Fibroblast of lung (primary cell): ENCODE data around the gene IQGAP2. TPM values are rescaled to one million over a fixed set of nuclear protein-coding genes. Genes with fewer than 3 reads are reported as not detected.

Experiments
- DNase-seq, 2 donors: peaks; one replicate each; pipeline versions ENCODE4 v3.0.0 to v3.0.0-alpha.2; 2010; ENCODE audit warnings: low read depth in 2 of 2
- H2AFZ ChIP-seq: 2 replicates; pipeline ENCODE4 v1.5.1; 2012; ENCODE audit warnings: low read length, control low read depth, inconsistent platforms
- H3K27ac ChIP-seq: 2 replicates; pipeline ENCODE4 v1.5.1; 2011; ENCODE audit warnings: low read length, control low read depth; ENCODE audit not compliant: insufficient read depth
- H3K27me3 ChIP-seq: 2 replicates; pipeline ENCODE4 v1.5.1; 2011; ENCODE audit warnings: mild to moderate bottlenecking, low read length; ENCODE audit not compliant: control insufficient read depth, insufficient read depth
- H3K36me3 ChIP-seq: 2 replicates; pipeline ENCODE4 v1.5.1; 2011; ENCODE audit warnings: low read length; ENCODE audit not compliant: control insufficient read depth, insufficient read depth
- H3K4me1 ChIP-seq: 2 replicates; pipeline ENCODE4 v1.5.1; 2011; ENCODE audit warnings: low read length; ENCODE audit not compliant: control insufficient read depth, insufficient read depth; ENCODE audit errors: extremely low read depth
- H3K4me2 ChIP-seq: 2 replicates; pipeline ENCODE4 v1.5.1; 2011; ENCODE audit warnings: low read length, control low read depth; ENCODE audit not compliant: insufficient read depth; ENCODE audit errors: extremely low read depth
- H3K4me3 ChIP-seq, 4 experiments: fragments of 200-600 bp in 1 of 4; sonication (generic) in 1 of 4; replicated peaks in 1 of 4; 2 replicates each; pipeline ENCODE4 v1.5.1; 2011 to 2016; ENCODE audit warnings: low read length in 4 of 4, low read depth in 3 of 4, mild to moderate bottlenecking in 3 of 4, control low read depth in 2 of 4, inconsistent platforms in 1 of 4, mixed read lengths in 1 of 4; ENCODE audit not compliant: insufficient read depth in 1 of 4; ENCODE audit errors: control extremely low read depth in 1 of 4
- H3K79me2 ChIP-seq: 2 replicates; pipeline ENCODE4 v1.5.1; 2012; ENCODE audit warnings: mild to moderate bottlenecking, low read length, inconsistent platforms; ENCODE audit not compliant: control insufficient read depth, insufficient read depth
- H3K9ac ChIP-seq: 2 replicates; pipeline ENCODE4 v1.5.1; 2011; ENCODE audit warnings: mild to moderate bottlenecking, low read length, control low read depth; ENCODE audit not compliant: insufficient read depth
- H3K9me3 ChIP-seq: 2 replicates; pipeline ENCODE4 v1.5.1; 2012; ENCODE audit warnings: low read depth, low read length; ENCODE audit not compliant: control insufficient read depth, insufficient read depth
- H4K20me1 ChIP-seq: 2 replicates; pipeline ENCODE4 v1.5.1; 2011; ENCODE audit warnings: low read length; ENCODE audit not compliant: control insufficient read depth, insufficient read depth; ENCODE audit errors: extremely low read depth
- EZH2 ChIP-seq: IDR thresholded peaks from 2 replicates; pipeline ENCODE4 v1.5.1; 2012; ENCODE audit warnings: low read length, control low read depth, mild to moderate bottlenecking; ENCODE audit errors: missing control alignments
- polyA plus RNA-seq, 2 donors: library from polyadenylated mRNA; depleted of rRNA in 1 of 2; stranded (reverse) in 1 of 2; unstranded in 1 of 2; fragments of >200 nt; gene quantifications; 2 replicates each; pipeline ENCODE4 v1.2.1, GENCODE V29; 2011 to 2012; ENCODE audit warnings: missing spikeins in 1 of 2
- total RNA-seq: library from RNA; depleted of rRNA; stranded (reverse); fragments of >200 nt; gene quantifications from 2 replicates; pipeline ENCODE4 v1.2.1, GENCODE V29; 2014
- TF ChIP-seq, protein P1 (sequence below), 2 donors: IDR thresholded peaks in 1 of 2; conservative IDR thresholded peaks in 1 of 2; 1 replicate in 1 of 2; 2 replicates in 1 of 2; pipeline ENCODE4 v1.5.1; 2011 to 2012; ENCODE audit warnings: low read length in 2 of 2, control low read depth in 1 of 2, inconsistent platforms in 1 of 2, low read depth in 1 of 2, mild to moderate bottlenecking in 1 of 2

The IQGAP2 gene
- total and polyA plus RNA-seq, 2 donors (not counting 1 experiment from before 2014, with no cell fraction given) = 5.1 to 7.9 TPM

DNA sequence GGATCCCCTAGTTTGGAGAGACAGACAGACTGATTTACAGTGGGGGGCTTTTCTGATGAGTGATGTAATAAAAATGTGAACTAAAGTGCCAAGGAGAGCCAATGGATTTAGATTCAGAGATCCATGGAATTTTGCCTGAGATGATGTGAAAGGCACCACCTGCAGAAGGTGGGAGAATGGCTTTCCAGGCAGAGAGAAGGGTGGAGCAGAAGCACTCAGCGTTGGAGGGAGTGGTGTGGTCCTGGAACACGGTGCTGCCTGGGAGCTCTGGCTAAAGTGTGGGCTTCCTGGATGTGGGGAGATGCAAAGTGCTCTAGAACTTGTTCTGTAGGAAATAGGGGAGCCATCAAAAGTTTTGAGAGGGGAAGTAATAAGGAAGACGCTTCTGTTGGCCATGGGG lies 57.0 kb downstream of the IQGAP2 start:
- H4K20me1 ChIP-seq = no peaks in the 10 kb centered on the region
- TF ChIP-seq, protein P1, sequence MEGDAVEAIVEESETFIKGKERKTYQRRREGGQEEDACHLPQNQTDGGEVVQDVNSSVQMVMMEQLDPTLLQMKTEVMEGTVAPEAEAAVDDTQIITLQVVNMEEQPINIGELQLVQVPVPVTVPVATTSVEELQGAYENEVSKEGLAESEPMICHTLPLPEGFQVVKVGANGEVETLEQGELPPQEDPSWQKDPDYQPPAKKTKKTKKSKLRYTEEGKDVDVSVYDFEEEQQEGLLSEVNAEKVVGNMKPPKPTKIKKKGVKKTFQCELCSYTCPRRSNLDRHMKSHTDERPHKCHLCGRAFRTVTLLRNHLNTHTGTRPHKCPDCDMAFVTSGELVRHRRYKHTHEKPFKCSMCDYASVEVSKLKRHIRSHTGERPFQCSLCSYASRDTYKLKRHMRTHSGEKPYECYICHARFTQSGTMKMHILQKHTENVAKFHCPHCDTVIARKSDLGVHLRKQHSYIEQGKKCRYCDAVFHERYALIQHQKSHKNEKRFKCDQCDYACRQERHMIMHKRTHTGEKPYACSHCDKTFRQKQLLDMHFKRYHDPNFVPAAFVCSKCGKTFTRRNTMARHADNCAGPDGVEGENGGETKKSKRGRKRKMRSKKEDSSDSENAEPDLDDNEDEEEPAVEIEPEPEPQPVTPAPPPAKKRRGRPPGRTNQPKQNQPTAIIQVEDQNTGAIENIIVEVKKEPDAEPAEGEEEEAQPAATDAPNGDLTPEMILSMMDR (conservative IDR thresholded peaks at IDR 0.05 in 1 of 2, IDR thresholded peaks at IDR 0.05 in 1 of 2; ENCODE audit: low read depth in 1 of 2, low read length in 2 of 2) = no peak
- no peak for TF ChIP-seq EZH2
- H3K36me3 ChIP-seq = no peaks in the 10 kb centered on the region
- no peaks in the 10 kb centered on the region for H3K9me3 ChIP-seq
- no peaks in the 10 kb centered on the region for H3K79me2 ChIP-seq
- no peak overlapping the region for H3K27ac ChIP-seq
- H3K27me3 ChIP-seq = no peaks in the 10 kb centered on the region
- no peak for DNase-seq
- H3K4me2 ChIP-seq = no peak overlapping the region
- no peaks in the 10 kb centered on the region for H3K4me1 ChIP-seq
- H3K9ac ChIP-seq = no peak overlapping the region
- H3K4me3 ChIP-seq = no peak overlapping the region
- no peak overlapping the region for H2AFZ ChIP-seq

DNA sequence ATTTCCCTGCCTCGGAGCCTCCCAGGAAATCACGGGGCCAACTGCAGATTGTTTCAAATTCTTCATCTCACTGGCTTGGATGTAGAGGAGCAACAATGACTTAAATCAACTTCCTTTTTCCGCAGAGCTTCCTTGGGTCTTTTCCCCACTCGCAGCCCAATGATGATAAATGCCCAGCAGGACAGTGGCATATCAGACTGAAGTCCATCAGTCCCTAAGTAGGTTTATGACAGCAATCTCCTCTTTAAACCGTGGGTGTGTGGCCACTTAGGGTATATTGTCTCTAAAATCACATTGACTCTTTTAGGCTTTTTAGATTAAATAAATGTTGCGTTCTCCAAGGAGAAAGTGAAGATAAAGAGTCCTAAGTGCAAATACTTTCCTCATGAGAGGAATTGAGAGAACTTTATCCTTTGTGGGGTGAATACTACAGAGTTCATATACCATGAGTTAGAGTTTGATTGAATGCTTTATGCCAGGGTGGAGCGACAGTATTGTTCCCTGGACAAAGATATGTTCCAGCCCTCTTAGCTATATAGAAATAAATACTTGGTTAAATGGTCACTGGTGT lies 59.1 kb downstream of the IQGAP2 start:
- Histone ChIP-seq H4K20me1 (no peaks in the 10 kb centered on the region), H3K9me3 (no peaks in the 10 kb centered on the region), H3K9ac (no peak overlapping the region), H3K27me3 (no peaks in the 10 kb centered on the region), H3K4me3 (no peak overlapping the region), H2AFZ (no peak overlapping the region), H3K4me2 (no peak overlapping the region), H3K79me2 (no peaks in the 10 kb centered on the region), H3K4me1 (no peaks in the 10 kb centered on the region), H3K27ac (no peak overlapping the region), H3K36me3 (no peaks in the 10 kb centered on the region)
- DNase-seq = no peak
- TF ChIP-seq EZH2 = no peak
- TF ChIP-seq, protein P1 (conservative IDR thresholded peaks at IDR 0.05 in 1 of 2, IDR thresholded peaks at IDR 0.05 in 1 of 2; ENCODE audit: low read depth in 1 of 2, low read length in 2 of 2) = no peak

DNA sequence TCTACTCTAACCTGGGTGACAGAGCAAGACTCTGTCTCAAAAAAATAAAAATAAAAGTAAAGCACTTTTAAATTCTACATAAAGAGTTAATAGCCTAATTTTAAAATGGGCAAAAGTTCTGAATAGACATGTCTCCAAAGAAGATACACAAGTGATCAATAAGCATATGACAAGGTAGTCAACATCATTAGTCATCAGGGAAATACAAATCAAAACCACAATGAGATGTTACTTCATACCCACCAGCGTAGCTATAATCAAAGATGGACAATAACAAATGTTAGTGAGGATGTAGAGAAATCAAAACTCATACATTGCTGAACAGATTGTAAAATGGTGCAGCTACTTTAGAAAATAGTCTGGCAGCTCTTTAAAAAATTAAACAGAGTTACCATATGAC lies 64.1 kb downstream of the IQGAP2 start:
- no peak overlapping the region for H3K4me3 ChIP-seq
- H3K4me2 ChIP-seq = no peak overlapping the region
- H4K20me1 ChIP-seq = no peaks in the 10 kb centered on the region
- TF ChIP-seq, protein P1 (conservative IDR thresholded peaks at IDR 0.05 in 1 of 2, IDR thresholded peaks at IDR 0.05 in 1 of 2; ENCODE audit: low read depth in 1 of 2, low read length in 2 of 2) = no peak
- TF ChIP-seq EZH2 = no peak
- H3K4me1 ChIP-seq = no peaks in the 10 kb centered on the region
- no peaks in the 10 kb centered on the region for H3K9me3 ChIP-seq
- no peaks in the 10 kb centered on the region for H3K27me3 ChIP-seq
- no peak for DNase-seq
- no peak overlapping the region for H3K27ac ChIP-seq
- H3K9ac ChIP-seq = no peak overlapping the region
- no peaks in the 10 kb centered on the region for H3K36me3 ChIP-seq
- no peak overlapping the region for H2AFZ ChIP-seq
- no peaks in the 10 kb centered on the region for H3K79me2 ChIP-seq
